GM21367 (cell line): ENCODE measurements around the gene EXOSC1.
"Not testable (repeated sequence)": the region's sequence is repeated elsewhere in the genome, so short reads cannot be mapped to it uniquely, and the experiment has no call there.

Source experiments
- ATAC-seq: cut with Tn5 transposase; IDR thresholded peaks from one replicate; pipeline ENCODE4 v1.9.1; 2021; ENCODE audit not compliant: unreplicated experiment

Gene EXOSC1

GRCh38 chr10:97459933-97460332 is 14.1 kb upstream of the EXOSC1 start:
- no peak for ATAC-seq

GRCh38 chr10:97459111-97459510 is 13.3 kb upstream of the EXOSC1 start:
- no peak for ATAC-seq

- no peak for ATAC-seq
Measured at GRCh38 chr10:97456686-97457065, 10.9 kb upstream of the EXOSC1 start.

GRCh38 chr10:97456034-97456685 is 10.4 kb upstream of the EXOSC1 start:
- no peak for ATAC-seq

GRCh38 chr10:97454330-97455036 is 8.7 kb upstream of the EXOSC1 start:
- no peak for ATAC-seq

GRCh38 chr10:97452352-97452751 is 6.5 kb upstream of the EXOSC1 start:
- no peak for ATAC-seq

GRCh38 chr10:97451605-97452004 is 5.8 kb upstream of the EXOSC1 start:
- no peak for ATAC-seq

- no peak for ATAC-seq
Measured at GRCh38 chr10:97450828-97451227, 5.0 kb upstream of the EXOSC1 start.

- ATAC-seq: no peak
Measured at GRCh38 chr10:97445357-97445721, 467 bp downstream of the EXOSC1 start.

- no peak for ATAC-seq
Measured at GRCh38 chr10:97444212-97444611, 1.6 kb downstream of the EXOSC1 start.

GRCh38 chr10:97442277-97442676 is 3.5 kb downstream of the EXOSC1 start:
- ATAC-seq: no peak

- no peak for ATAC-seq
Measured at GRCh38 chr10:97435211-97435610, 10.6 kb downstream of the EXOSC1 start.

GRCh38 chr10:97434557-97434956 is 11.2 kb downstream of the EXOSC1 start:
- ATAC-seq: no peak

GRCh38 chr10:97434055-97434454 is 11.8 kb downstream of the EXOSC1 start:
- no peak for ATAC-seq

GRCh38 chr10:97428572-97428981 is 17.2 kb downstream of the EXOSC1 start:
- ATAC-seq: no peak

GRCh38 chr10:97427571-97428179 is 18.1 kb downstream of the EXOSC1 start:
- ATAC-seq: no peak

- no peak for ATAC-seq
Measured at GRCh38 chr10:97426776-97427570, 18.8 kb downstream of the EXOSC1 start.

- ATAC-seq: peak; percentile 78
Measured at GRCh38 chr10:97425964-97426775, 19.6 kb downstream of the EXOSC1 start, which contains the start of gene PGAM1. TSS of gene PGAM1 (plus strand) at chr10:97426191. CDS start at chr10:97426308, 117 bp downstream.

GRCh38 chr10:97423757-97424098 is 22.1 kb downstream of the EXOSC1 start:
- not testable (repeated sequence) for ATAC-seq

GRCh38 chr10:97416565-97416964 is 29.2 kb downstream of the EXOSC1 start:
- no peak for ATAC-seq

GRCh38 chr10:97412891-97413304 is 32.9 kb downstream of the EXOSC1 start:
- ATAC-seq: no peak
